Fibroblast of skin of back (primary cell): ENCODE measurements around the gene LITAF.
"Not testable (repeated sequence)": the region's sequence is repeated elsewhere in the genome, so short reads cannot be mapped to it uniquely, and the experiment has no call there.

ENCODE experiments used
- DNase-seq: peaks from one replicate; pipeline ENCODE4 v3.0.0-alpha.2; 2013

Gene LITAF

DNA sequence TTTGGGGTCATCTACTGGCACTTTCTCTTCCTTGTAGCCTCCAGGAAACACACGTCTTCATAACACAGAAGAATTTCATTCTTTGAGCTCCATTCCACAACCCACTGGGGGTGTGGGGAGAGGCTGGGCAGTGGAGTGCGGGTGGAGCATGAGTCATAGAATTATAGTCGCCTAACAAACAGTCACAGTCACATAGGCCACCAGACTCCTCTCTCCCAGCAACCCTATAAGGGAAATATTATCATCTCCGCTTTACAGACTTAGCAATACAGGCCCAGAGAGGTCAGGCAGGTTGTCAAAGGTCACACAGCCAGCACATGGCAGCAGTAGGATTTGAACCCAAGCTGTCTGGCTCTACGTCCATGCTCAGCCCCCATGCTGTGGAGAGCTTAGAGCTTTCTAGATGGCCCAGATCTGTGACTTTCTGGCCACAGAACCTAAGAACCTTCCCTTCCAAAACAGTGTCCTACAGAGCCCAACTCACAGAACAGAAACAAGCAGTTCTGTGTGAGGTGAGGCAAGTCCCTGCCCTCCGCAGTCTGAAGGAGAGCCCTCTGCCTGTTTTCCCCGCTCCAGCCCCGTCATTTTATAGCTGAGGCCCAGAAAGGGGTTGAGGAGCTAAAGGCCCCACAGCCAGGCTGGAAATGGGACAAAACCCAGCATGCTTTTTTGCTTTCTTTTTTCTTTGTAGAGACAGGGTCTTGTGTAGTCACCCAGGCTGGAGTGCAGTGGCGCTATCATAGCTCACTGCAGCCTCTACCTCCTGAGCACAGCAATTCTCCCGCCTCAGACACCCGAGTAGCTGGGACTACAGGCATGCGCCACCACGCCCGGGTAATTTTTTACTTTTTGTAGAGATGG lies 10.7 kb upstream of the LITAF start:
- DNase-seq = peak; percentile 70

DNA sequence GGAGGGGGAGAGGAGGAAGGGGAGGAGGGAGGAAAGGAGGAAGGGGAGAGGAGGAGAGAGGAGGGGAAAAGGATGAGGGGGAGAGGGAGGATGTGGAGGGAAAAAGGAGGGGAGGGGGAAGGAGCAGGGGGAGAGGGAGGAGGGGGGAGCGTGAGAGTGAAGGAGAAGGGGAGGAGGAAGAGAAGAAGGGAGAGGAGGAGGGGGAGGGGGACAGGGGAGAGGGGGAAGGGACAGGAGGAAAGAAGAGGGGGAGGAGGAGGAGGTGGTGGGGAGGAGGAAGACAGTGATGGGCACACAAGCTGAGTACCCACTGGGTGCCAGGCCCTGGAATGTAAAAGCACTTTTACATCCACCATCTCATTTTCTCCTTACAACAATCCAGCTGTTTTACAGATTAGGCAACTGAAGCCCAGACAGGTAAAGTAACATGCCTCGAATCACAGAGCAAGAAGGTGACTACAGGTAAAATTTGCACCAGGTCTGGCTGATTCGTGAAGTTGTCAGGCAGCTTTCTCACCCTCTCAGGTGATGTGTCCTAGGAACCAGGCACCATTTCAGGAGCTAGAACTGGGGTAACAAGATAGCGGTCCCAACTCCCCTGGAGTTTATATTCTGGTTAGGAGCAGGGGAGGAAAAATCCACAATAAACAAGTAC lies 10.0 kb upstream of the LITAF start:
- no peak for DNase-seq

GRCh38 chr16:11593581-11593980 lies 6.9 kb upstream of the LITAF start:
- DNase-seq = no peak

DNA sequence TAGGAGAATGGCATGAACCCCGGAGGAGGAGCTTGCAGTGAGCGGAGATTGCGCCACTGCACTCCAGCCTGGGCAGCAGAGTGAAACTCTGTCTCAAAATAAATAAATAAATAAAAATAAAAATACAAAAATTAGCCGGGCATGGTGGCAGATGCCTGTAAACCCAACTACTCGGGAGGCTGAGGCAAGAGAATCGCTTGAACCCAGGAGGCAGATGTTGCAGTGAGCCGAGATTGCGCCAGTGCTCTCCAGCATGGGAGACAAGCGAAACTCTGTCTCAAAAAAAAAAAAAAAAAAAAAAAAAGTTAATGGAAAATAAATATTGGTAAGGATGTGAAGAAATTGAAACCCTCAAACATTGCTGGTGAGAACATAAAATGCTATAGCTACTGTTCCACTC lies 6.4 kb upstream of the LITAF start:
- not testable (repeated sequence) for DNase-seq

DNA sequence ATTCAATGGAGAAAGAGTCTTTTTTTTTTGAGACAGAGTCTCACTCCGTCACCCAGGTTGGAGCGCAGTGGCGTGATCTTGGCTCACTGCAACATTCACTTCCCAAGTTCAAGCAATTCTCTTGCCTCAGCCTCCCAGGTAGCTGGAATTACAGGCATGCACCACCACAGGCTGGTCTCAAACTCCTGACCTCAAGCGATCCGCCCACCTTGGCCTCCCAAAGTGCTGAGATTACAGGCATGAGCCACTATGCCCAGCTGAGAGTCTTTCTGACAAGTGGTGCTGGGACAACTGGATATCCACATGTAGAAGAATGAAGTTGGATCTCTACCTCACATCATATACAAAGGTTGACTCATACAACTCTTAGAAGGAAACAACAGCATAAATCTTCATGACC lies 4.9 kb upstream of the LITAF start:
- not testable (repeated sequence) for DNase-seq

GRCh38 chr16:11589198-11589550 lies 2.5 kb upstream of the LITAF start:
- DNase-seq = no peak

DNA sequence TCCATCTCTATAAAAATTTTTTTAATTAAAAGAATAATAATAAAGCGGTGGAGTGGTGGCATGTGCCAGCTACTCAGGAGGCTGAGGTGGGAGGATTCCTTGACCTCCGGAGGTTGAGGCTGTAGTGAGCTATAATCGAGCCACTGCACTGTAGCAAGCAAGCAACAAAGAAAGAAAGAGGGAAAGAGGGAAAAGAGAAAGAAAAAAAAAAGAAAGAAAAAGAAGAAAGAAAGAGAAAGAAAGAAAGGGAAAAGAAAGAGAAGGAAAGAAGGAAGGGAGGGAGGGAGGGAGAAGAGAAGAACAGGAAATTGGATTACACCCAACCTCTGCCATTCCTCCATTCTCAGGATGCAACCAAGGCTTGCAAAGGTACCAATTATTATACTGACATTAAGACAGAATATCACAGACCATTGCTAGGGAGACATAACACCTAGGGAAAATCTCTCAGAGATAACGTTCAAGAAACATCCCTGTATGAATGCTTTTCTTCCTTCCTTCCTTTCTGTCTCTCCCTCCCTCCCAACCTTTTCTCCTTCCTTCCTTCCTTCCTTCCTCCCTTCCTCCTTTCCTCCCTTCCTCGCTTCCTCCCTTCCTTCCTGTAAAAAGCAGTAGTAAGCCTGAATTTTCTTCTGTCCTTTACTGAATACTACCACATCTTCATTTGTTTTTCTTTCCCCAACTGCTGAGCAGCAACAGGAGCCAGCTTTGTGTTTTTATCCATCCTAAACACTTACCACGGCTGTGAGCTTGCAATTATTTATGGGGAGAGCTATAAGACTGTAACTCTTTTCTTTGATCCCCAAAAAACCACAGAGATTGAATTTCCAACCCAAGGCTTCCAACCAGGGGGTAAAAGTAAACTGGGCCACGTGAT lies 1.8 kb upstream of the LITAF start:
- DNase-seq = no peak

DNA sequence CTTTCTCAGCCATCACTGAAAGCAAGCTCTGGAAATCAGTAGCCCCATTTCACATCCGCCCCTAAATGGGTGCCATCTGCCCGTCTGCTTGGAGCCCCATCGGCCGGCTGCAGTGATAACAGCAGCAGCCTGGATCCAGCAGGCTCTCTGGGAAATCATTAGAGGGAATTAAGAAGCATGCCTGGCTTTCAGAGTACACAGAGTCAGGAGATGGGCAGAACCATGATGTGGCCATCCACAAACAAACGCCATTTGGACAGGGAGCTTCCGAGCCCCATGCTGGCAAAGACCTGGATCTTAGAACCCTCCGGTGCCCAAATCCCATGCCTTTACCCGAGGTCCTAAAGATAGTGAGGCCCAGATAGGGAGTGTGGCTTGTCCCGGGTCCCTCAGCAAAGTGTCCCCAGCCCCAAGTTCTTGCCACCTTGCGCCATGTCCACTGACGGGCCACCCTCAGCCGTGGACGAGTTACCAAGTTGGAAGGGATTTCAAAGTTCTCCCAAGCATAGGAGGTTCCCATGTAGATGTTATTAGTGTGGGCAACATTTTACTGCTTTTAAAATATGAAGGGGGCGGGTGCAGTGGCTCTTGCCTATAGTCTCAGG lies 1.0 kb upstream of the LITAF start:
- DNase-seq = no peak

GRCh38 chr16:11586378-11586855 lies 302 bp downstream of the LITAF start:
- DNase-seq = no peak

- DNase-seq = no peak
These were observed 1.0 kb downstream of the LITAF start for GRCh38 chr16:11585460-11586377.

GRCh38 chr16:11583889-11584565 lies 2.7 kb downstream of the LITAF start:
- DNase-seq = no peak

DNA sequence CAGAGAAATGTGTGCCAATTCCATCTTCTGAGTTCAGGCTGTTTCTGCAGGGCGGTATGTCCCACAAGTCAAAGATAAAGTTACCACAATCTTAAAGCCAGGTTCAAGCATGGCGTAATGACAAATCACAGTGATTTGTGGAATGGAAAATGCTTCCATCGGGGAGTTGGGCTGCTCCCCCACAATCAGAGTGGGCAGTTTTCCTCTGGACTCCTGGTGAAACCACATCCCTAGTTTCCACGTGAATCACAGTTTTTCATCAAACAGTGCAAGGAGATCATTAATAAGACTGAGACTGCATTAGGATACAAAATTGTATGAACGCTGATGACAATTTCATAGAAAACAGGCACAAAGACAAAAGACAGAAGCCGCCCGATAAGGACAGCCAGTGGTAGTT lies 3.6 kb downstream of the LITAF start:
- no peak for DNase-seq

DNA sequence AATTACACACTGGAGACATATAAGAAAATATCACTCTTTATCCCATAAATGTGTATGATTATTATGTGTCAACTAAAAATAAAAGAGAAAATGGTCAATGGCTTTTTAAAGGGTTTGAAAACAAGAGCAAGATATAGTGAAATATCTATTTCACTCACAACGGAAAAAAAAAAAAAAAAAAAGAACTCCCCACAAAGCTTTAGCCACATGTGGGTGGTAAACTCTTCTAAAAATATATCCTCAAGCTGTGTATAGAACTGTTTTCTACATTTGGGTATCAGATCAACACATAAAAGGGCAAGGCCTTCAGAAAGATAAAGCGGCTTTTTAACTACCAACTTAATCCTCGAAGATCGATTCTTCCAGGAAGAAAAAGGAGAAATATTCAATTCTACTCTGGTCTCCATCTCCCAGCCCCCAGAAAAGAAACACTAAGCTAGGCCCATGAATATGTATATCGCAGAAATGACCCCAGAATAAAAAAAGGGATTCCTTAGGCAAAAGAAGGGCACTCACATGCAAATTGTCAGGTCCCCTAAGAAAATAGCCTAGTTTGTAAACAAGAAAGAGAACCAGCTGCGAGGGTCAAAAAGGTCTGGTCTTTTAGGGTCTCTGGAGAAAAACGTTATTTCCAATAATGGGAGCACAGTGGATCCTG lies 4.4 kb downstream of the LITAF start:
- DNase-seq = no peak

DNA sequence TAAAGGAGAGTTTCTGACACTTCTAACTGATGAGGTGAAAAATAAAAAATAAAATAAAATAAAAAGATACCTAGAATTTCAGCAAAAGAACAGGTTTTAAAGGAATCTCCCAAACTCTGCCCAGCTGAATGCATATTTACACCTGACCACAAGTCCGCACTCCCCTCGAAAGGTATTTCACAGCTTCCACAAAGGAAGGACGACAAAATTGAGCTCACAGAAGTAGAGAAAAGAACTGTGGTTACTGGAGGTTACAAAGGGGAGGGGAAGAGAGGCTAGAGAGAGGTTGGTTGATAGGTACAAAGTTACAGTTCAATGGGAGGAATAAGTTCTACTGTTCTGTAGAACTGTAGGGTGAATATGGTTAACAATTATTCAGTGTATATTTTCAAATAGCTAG lies 5.0 kb downstream of the LITAF start:
- DNase-seq = no peak

- no peak for DNase-seq
These were observed 6.2 kb downstream of the LITAF start for GRCh38 chr16:11580451-11581086.

- not testable (repeated sequence) for DNase-seq
These were observed 9.4 kb downstream of the LITAF start for GRCh38 chr16:11577290-11577660.

DNA sequence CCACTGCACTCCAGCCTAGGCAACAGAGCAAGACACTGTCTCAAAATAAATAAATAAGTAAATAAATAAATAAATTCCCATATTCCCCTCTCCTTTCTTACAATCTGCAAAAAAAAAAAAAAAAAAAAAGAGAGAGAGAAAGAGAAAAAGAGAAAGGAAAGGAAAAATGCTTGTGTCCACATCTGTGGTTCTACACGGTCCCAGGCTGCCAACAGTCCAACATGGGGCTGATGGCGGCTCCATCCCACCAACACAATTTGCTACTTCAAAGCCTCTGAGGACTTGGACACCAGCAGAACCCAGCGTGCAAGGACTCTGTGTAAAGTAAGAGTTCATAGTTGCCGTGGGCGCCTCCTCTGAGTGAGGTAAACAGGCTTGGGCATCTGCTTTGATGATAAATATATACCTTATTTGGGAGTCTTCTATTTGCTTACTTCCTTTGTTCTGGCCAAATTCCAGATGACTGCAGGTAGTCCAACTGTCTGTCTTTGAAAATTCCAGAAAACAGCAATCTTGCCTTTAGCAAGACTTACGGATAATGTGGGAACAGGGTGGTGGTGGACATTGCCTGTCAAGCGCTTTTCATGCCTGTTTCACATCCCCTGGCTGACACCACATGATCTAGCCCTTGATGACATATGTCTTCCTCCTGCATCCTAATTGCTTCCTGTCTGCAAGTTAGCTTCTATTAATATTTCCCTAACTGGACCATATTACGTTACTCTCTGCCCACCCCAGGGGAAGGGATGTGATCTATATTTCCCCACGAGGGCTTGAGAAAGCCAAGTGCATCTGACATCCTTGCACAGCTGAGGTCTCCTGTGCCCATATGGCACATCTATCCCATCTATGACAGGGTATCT lies 10.1 kb downstream of the LITAF start:
- no peak for DNase-seq

GRCh38 chr16:11575223-11575589 lies 11.5 kb downstream of the LITAF start:
- no peak for DNase-seq
